CMK (cell line): ENCODE data around the gene NTN5.
"Not testable (repeated sequence)": the region's sequence is repeated elsewhere in the genome, so short reads cannot be mapped to it uniquely, and the experiment has no call there.

Experiments
- DNase-seq: peaks from one replicate; pipeline ENCODE4 v3.0.0-alpha.2; 2010; ENCODE audit warnings: low read depth

The NTN5 gene, protein sequence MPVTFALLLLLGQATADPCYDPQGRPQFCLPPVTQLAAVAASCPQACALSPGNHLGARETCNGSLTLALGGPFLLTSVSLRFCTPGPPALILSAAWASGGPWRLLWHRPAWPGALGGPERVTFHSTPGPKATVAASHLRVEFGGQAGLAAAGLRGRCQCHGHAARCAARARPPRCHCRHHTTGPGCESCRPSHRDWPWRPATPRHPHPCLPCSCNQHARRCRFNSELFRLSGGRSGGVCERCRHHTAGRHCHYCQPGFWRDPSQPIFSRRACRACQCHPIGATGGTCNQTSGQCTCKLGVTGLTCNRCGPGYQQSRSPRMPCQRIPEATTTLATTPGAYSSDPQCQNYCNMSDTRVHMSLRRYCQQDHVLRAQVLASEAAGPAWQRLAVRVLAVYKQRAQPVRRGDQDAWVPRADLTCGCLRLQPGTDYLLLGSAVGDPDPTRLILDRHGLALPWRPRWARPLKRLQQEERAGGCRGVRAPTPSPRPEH

DNA sequence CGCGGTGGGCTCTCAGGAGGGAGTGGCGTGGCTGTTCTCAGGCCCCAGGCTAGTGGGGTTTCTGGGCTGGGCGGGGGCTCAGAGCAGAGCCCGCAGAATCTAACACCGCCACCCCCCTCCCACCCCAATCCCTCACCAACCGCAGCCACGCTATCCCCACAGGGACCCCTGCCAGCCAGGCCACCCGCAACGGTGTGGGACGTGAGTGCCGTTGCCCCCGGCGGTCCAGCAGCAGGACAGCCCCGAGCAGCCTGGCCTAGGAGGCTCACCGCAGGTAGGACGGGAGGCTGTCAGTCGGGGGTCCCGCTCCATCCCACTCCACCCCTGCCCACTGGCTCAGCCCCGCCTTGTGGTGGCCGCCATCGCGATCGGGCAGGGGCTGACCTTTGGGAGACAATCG lies at the start of gene NTN5:
NTN5 (minus strand) TSS at position 24 of the 400 bp plus-strand sequence. CDS start 2,031 bp downstream, outside the sequence.
- DNase-seq: no peak

DNA sequence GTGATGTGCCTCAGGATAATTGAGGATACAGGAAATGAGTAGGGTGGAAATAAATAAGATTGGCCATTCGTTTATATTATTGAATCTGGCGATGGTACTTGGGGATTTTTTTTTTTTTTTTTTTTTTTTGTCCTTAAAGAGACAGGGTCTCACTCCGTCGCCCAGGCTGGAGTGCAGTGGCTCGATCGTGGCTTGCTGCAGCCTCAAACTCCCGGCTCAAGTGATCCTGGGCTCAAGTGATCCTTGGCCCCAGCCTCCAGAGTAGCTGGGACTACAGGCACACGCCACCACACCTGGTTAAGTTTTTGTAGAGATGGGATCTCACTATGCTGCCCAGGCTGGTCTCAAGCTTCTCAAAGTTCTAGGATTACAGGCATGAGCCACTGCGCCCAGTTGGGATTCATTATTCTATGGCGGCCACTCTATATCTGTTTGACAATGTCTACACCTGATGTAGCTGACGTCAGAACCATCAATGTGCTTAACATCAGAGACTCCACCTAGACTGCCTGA lies 49.4 kb upstream of the NTN5 start:
- no peak for DNase-seq

DNA sequence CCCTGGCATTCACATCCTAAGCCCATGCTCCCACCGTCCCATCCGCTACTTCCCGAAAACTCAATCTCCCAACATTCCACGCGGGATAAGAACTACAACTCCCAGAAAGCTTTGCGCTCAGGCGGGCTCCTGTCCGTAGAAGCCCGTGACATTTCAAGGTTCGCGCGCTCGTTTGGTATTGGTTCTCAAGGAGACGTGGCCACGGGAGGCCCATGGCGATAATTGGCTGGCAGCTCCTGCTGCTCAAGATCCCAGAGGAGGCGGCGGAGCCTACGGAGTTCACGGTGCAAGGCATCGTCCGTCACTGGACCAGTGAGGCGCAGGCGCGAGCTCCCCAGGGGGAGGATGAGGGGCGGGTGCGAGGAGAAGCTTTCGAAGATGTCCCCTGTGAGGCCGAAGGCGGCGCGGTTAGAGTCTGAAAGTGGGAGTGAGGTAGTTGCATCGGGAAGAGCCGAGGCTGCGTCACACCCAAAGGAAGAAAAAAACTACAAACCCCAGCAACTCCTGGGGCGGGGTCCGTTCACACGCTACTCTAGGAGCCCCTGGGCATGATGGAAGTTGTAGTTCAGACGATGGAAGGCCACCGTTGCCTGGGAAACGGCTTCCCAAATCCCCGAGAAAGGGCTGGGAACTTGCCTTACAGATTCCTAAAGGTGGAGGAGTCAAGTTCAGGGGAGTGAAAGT lies 47.9 kb upstream of the NTN5 start:
- peak; percentile 87 for DNase-seq

DNA sequence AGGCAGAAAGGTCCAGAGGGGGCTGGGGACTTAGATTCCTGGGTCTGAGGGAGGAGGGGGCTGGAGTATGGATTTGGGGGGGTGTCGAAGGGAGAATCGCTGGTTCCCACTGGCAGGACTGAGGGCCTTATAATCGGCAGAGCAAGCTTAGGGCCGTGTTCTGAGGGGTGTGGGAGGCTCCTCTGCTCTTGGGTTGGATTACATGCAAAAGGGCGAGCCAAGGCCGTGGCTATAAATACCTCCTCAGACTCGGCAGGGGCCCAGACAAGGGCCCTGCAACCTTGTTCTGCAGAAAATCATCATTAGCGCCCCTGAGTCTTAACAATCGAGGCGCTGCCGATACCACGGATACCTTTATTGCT lies 47.4 kb upstream of the NTN5 start:
- no peak for DNase-seq

DNA sequence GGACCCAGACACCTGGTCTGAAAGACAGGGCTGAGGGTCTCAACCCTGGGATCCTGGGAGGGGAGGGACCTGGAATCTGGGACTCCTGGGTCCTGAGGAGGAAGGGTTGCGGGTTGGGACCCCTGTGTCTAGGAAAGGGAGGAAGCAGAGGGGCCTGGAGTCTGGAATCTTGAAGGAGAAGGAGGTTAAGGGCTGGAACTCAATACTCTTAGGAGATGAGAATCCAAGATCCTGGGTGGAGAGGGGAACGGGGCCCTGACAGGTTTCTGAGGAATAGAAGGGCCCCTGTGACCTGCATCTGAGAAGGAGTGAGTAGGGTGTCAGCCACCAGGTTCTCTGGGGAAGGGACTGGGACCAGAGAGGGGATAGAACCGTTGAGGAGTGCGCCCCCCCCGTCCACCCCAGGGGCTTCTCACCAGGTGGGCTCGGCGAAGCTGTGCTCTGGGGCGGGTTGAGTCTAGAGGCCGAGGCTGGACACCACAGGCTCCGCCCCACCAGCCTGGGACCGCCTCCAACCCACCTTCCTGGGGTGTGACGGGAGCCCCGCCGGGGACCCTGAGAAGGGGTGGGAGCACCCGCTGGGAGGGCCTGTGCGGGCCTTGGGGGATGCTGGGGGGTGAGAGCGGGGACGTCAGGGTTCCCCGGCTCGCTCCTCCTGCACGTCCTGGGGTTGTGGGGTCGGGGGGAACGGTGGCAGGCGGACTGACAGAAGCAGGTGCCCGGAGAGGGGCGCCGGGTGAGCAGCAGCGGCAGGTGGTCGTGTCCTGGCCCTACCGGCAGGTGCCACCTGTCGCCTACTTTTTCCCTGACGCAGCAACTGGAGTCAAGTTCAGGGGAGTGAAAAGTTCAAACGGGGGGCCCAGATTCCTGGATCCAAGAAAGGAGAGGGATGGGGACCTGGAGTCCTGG lies 46.7 kb upstream of the NTN5 start, which contains the start of gene MAMSTR:
MAMSTR (minus strand) TSS at position 463 of the 909 bp plus-strand sequence. CDS start 694 bp downstream, outside the sequence.
- DNase-seq: no peak

DNA sequence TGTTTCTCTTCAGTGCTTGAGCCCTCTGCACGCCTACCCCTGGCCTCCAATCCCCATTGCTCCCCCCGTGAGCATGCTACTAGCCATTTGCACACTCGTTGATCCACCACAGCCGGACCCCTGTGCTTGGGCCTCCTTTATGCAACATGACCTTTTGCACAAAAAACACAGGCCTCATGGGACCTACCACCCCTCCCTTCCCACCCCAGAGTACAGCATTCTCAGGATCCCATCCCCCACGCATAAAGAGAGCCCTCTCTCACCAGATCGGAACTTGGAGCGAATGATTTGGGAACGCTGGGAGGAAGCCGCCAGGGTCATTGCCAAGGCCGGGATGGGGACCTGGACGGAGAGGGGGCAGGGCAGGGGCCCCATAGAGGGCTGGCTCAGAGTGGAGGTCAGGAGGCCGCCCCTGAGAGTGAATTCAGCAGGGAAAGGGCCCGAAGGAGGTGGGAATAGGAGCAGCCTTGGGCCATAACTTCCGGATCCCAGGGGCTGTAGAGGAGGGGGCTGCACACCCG lies 46.0 kb upstream of the NTN5 start:
- DNase-seq: no peak

DNA sequence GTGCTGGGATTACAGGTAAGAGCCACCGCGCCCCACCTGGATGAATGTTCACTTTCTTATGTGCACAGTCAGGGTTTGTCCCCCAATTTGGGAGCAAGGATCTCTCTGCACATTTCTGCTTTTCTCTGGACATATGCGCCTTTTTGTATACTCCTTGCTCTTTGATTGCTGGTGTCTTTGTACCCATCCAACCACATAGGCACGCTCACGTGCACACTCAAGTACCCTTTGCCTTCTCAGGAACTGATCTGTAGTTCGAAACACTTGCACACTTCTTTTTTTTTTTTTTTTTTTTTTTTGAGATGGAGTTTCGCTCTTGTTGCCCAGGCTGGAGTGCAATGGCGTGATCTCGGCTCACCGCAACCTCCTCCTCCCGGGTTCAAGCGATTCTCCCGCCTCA lies 45.3 kb upstream of the NTN5 start:
- not testable (repeated sequence) for DNase-seq

DNA sequence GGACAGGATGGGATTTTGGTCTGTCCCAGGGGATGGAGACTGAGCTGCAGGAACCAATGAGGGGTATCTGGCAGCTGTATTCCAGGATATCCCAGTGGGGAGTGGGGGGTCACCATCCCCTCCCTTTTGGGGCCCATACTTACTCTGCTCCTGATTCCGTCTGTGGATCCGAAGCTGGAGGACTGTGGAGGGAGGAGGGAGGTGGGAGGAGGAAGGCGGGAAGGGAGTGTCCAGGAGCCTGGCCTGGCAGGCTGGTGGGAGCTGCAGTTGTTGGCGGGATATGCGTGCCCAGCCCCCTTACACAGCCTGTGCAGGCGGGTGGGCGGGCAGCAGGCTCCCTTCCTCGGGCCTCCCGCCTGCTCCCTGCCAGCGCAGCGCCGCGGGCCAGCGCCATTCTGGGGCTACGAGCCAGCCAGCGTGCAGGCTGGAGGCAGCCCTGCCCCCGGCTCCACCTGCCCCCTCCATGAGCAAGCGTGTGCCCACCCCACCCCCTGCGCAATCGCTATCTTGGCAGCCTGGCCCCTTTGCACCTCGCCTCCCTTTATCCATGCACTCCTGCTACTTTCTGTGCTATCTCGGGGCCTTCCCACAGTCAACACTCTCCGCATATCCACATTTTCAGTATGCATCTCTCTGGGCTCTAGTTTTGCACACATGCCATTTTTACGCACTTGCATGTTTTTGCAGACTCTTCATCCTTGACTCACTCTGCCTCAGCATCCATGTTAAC lies 43.9 kb upstream of the NTN5 start:
- no peak for DNase-seq

DNA sequence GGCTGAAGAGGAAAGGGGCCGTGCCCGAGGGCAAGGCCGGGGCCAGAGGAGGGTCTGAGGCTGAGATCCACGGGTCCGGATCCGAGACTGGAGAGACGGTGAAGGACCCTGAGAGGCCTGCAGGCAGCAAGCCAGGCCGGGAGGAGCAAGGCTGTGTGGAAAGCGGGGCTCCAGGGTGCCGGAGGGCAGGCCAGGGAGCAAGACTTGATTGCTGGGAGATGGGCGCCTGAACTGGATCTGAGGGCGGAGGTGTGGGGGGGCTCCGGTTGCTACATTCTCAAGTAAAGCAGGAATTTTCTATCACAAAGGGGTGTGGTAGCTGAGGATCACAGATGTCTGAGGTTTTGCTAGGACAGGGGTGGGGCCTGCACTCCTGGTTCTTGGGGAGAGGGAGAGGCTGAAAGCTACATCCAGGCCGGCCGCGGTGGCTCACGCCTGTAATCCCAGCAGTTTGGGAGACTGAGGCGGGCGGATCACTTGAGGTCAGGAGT lies 42.9 kb upstream of the NTN5 start:
- DNase-seq: no peak

DNA sequence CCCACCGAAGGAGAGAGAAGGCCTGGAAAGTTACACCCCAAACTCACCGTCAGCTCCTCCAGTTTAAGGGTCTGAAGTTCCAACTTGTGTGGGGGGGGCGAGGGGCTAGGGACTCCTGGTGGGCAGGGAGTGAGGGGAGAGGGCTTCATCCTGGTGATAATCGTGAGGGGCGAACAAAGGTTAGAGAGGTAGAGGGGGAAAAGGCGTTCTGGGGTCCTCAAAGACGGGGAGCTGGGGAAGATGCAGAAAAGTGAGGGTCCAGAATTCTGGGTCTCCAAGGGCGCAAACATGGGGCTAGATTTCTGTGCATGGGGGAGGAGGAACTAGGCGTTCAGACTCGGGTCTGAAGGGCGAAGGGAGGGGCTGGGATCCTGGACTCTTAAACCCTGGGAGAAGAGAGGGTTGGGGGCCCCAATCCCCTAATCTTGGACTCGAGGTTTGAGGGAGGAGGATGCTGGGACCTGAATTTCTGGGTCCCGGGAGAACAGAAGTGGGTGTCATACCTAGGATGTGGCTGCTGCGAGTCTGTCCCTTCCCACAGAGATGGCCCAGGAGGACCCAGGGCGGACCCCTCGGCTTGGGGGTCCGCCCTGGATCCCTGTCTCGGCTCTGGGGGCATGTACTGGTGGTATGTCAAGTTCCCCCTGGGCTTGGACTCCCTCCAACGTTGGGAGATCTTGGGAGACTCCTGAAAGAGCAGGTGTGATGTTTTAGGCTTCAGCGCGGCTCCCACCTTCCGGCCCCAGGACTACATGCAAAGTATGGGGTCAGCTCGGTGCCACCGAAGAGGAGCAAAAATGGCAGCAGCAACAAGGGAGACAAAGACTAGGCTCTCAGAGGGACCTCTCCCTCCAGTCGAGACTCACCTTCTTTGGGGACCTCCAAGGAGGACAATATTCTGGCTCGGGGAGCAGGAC lies 42.2 kb upstream of the NTN5 start:
- DNase-seq: no peak

DNA sequence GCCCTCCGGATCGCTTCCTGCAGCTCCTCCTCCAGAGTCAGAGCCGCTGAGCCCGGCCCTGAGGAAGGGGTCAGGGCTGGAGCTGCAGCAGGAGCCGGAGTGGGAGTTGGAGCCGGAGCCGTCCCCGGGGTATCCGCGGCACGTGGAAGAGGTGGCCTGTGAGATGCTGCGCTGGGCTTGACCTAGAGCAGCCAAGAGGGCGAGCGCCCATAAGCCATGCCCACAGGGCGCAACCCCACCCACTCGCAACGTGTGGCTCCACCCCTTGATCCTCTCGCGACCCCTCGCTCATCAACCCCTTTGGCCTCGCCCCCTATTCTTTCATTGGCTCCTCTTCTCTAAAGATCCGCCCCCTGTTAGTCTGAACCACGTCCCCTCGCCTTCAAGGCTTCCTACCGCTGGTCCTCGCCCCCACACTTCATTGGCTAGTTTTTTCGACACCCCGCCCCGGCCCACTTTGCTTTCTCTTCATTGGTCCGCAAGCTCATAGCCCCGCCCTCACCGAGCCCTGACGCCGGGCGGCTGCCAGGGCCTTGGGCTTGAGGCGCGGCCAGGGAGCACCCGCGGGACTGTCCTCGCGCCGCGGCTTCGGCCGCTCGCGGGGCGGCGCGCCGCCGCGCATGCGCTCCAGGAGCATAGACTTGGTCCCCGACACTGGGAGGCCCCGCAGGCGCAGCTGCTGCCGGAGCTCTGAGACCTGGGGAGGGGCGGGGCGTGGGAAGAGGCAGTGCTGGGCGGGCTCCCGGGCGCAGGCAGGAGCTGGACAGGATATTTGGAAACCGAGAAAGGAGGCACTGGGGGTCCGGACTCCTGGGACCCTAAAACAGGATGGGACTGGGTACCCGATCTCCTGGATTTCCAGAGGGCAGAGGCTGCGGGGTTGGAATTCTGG lies 41.3 kb upstream of the NTN5 start:
- peak; percentile 100 for DNase-seq

DNA sequence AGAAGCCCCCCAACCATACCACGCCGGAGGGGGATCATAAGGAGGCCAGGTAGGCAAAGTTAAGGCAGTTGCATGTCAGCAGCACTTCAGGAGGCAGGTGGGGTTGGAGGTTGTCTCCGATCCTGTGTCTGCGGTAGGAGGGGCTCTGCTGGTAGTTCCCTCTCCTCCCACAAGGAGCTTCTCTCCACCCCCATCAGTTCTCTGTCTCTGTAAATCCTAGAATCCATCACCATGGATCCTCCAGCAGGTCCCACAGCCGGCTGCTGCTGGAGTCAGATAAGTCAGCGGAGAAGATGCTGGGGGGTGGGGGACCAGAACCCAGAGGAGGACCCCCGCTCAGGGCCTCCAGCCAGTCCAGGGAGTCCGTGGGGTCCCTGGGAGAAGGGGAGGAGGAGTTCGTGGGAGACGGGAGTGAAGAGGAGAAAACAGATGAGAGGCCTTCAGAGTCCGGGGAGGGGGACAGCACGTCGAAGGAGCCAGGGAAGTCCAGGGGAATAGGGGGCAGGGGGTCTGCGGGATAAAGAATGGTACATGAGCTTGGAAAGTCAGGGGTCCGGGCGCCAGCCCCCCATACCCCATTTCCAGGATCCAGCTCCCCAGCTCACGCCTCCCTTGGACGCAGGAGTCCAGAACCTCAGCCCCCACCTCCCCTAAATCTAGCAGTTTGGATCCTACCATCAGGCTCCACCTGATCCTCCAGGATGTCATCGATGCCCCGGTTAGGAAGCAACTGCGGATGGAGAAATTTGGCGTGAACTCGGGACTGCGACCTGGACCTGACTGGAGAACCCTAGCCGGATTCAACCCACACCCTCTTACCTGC lies 40.4 kb upstream of the NTN5 start:
- DNase-seq: no peak

DNA sequence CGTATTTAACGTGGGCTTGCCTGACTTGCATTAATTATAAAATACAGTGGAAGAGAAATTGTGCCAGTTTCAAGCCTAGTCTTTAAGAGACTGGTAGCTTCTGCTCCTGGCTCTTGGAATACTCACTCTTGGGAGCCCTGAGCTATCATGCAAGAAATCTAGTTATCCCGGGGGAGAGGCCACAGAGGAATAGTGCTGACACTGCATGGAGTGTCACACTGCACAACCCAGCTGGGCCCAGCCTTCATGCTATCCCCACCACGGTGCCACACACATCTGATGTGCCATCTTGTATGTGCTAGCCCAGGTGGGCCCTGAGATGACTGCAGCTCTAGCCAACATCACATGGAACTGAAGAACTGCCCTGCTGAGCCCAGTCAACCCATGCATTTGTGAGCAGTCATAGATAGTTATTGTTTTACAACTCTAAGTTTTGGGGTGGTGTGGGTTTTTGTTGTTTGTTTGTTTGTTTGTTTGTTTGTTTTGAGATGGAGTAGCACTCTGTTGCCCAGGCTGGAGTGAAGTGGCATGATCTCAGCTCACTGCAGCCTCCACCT lies 38.4 kb upstream of the NTN5 start:
- no peak for DNase-seq

DNA sequence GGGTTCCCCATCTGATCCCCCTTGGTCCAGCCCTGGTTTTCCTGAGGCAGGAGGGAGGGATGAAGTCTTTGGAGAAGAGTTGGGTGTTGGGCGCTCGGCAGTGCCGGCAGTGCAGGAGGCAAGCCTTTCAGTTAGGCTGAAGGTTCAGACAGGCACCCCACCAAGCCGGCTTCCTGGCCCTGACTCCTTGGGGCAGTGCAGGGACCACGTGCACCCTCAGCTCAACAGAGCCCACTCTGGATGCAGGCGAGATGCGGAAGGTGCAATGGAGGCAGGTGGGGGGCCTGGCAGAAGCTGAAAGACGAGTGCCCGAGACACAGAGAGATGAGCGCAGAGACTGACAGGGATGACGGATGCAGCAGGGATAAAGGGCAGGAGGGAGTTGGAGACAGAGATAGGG lies 35.7 kb upstream of the NTN5 start:
- no peak for DNase-seq

DNA sequence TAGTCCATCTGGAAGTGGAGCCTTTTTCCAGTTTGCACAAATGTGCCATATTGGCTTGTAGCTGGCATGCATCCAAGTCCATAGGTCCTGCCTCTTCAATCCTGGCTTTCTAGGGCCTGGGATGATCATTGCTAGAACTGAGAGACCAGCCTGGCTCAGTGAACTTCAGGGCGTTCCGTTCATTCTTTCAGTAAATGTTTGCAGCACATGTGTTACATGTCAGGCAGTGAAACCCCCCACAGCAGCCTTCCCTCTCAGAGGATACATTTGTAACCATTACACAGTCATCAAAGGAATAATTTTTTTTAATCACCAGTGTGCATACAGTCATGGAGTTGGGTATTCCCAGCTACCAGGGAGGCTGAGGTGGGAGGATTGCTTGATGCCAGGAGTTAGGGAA lies 32.6 kb upstream of the NTN5 start:
- DNase-seq: no peak

DNA sequence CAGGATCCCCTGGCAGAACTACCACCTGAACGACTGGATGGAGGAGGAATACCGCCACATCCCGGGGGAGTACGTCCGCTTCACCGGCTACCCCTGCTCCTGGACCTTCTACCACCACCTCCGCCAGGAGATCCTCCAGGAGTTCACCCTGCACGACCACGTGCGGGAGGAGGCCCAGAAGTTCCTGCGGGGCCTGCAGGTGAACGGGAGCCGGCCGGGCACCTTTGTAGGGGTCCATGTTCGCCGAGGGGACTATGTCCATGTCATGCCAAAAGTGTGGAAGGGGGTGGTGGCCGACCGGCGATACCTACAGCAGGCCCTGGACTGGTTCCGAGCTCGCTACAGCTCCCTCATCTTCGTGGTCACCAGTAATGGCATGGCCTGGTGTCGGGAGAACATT lies 30.5 kb upstream of the NTN5 start:
- DNase-seq: no peak

DNA sequence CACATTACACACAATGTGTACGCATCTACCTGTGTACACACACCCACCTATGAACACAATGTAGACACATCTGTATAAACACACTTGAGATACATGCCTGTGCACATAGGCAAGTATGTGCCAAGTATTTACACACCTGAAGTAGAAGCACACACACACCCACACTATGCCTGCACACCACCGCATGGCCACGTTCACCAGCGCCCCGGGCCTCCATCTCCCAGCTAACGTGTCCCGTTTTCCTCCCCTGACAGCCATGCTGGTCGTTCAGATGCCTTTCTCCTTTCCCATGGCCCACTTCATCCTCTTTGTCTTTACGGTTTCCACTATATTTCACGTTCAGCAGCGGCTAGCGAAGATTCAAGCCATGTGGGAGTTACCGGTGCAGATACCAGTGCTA lies 29.9 kb upstream of the NTN5 start:
- DNase-seq: no peak

DNA sequence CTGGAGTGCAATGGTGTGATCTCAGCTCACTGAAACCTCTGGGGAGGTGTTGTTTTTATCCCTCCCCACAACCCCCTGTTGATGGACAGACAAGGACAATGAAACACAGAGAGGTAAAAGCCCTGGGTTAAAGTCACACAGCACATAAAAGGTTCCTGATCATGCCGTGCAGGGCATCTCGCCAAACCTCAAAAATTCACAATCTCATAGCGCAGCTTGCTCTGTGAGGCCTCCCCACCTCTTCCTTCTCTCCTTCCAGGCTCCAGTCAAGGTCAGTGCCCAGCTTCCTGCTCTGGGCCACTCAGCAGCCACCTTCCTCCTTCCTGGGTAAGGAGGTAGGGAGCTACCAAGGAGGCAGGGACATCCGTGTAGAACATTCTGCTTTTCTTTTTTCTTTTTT lies 25.2 kb upstream of the NTN5 start:
- peak; percentile 86 for DNase-seq
